Stimulated activated CD8-positive, alpha-beta memory T cell treated with anti-CD3 and anti-CD28 coated beads, Interleukin-2, amount 100 ng/mL, for 48 hours (primary cell): ENCODE measurements around the gene PXDN.

Experiments
- DNase-seq, 2 donors: peaks; one replicate each; pipeline ENCODE4 v3.0.0-alpha.2; 2020; ENCODE audit warnings: low read depth in 2 of 2

PXDN gene

GRCh38 chr2:1584051-1584531 lies 160.2 kb downstream of the PXDN start:
- DNase-seq = no peak

GRCh38 chr2:1582891-1583341 lies 161.4 kb downstream of the PXDN start:
- DNase-seq = no peak

DNA sequence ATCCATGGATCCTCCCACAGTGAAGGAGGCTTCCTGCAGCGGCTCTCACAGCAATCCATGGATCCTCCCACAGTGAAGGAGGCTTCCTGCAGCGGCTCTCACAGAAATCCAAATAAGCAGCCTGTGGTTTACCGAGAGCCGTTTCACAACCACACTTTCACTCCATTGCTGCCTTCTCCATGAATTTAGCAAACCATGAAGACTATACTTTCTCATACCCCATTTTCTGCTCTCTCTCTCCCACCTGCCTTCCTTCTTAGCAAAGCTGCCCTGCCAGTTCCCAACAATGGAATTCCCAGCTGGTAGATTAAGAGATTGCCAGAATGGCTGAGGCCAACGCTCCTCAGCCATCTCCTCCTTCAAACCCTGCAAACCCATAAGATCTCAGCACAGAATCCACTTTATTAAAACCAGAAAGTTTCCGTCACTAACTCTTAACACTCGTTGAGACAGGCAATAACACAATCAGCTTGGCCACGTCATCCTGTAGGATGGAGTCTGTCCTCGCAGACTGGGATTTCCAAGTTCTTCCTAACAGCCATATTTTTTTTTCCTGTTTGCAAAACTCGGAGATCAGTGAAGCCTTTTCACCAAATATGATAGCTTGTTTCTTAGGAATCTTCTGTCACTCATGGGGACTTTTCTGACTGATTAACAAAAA lies 162.2 kb downstream of the PXDN start:
- DNase-seq = no peak
